Neural progenitor cell (in vitro differentiated cells): ENCODE results near the gene PRND.

ENCODE experiments used
- CTCF ChIP-seq: fragments of 200-600 bp; sonication (generic); IDR thresholded peaks from 2 replicates; pipeline ENCODE4 v1.5.1; 2017; ENCODE audit warnings: antibody characterized with exemption, mild to moderate bottlenecking
- EZH2 ChIP-seq: fragments of 200-600 bp; sonication (generic); IDR thresholded peaks from 2 replicates; pipeline ENCODE4 v1.6.1; 2017; ENCODE audit warnings: antibody characterized with exemption, mild to moderate bottlenecking, moderate library complexity
- EZH2phosphoT487 ChIP-seq: fragments of 200-600 bp; sonication (generic); IDR thresholded peaks from 2 replicates; pipeline ENCODE4 v1.6.1; 2017; ENCODE audit warnings: antibody characterized with exemption

GRCh38 chr20:4763261-4763660 is 41.6 kb downstream of the PRND start:
- no peak for TF ChIP-seq CTCF
- TF ChIP-seq EZH2: no peak
- no peak for TF ChIP-seq EZH2phosphoT487
